GM19043 (cell line): ENCODE data around the gene FAT4.

ENCODE experiments used
- ATAC-seq: cut with Tn5 transposase; IDR thresholded peaks from one replicate; pipeline ENCODE4 v1.9.1; 2021; ENCODE audit warnings: low read depth; ENCODE audit not compliant: unreplicated experiment

The FAT4 gene

GRCh38 chr4:125359960-125360634 is 45.3 kb downstream of the FAT4 start:
- no peak for ATAC-seq

- ATAC-seq = no peak
These were observed 46.0 kb downstream of the FAT4 start for GRCh38 chr4:125360727-125361126.
